ENCODE data around the gene GALNT9.

GALNT9 gene

GRCh38 chr12:132344181-132344580, 14.8 kb upstream of the GALNT9 start:
- no peak for DNase-seq

- peak in 1 of 2 experiments; percentile 20 for DNase-seq
These were observed 14.1 kb upstream of the GALNT9 start for GRCh38 chr12:132343294-132344004.

- DNase-seq, result no peak
These were observed 13.2 kb upstream of the GALNT9 start for GRCh38 chr12:132342251-132343227.

GRCh38 chr12:132341318-132342050, 12.1 kb upstream of the GALNT9 start:
- DNase-seq, result no peak

- no peak for DNase-seq
These were observed 11.1 kb upstream of the GALNT9 start for GRCh38 chr12:132340266-132341035.

GRCh38 chr12:132339856-132340255, 10.5 kb upstream of the GALNT9 start:
- DNase-seq, result no peak

GRCh38 chr12:132338781-132339180, 9.4 kb upstream of the GALNT9 start:
- no peak for DNase-seq

- no peak for DNase-seq
These were observed 8.9 kb upstream of the GALNT9 start for GRCh38 chr12:132338311-132338710.

- DNase-seq, result no peak
These were observed 8.2 kb upstream of the GALNT9 start for GRCh38 chr12:132337557-132337956.

- no peak for DNase-seq
These were observed 7.3 kb upstream of the GALNT9 start for GRCh38 chr12:132336451-132337413.

- DNase-seq, result no peak
These were observed 5.9 kb upstream of the GALNT9 start for GRCh38 chr12:132335179-132335756.

GRCh38 chr12:132333766-132334165, 4.4 kb upstream of the GALNT9 start:
- no peak for DNase-seq

- DNase-seq, result no peak
These were observed 3.9 kb upstream of the GALNT9 start for GRCh38 chr12:132333273-132333672.

- no peak for DNase-seq
These were observed 1.1 kb upstream of the GALNT9 start for GRCh38 chr12:132330549-132330881.

GRCh38 chr12:132329720-132330548, 545 bp upstream of the GALNT9 start:
- no peak for DNase-seq

- DNase-seq, result no peak
These were observed 933 bp downstream of the GALNT9 start for GRCh38 chr12:132328282-132329029.

GRCh38 chr12:132327336-132328171, 1.8 kb downstream of the GALNT9 start:
- no peak for DNase-seq

- DNase-seq, result no peak
These were observed 2.7 kb downstream of the GALNT9 start for GRCh38 chr12:132326646-132327045.
